Prostate gland (tissue), 2 donors: ENCODE results near the gene UBE2E2. TPM values are rescaled to one million over a fixed set of nuclear protein-coding genes. Genes with fewer than 3 reads are reported as not detected.

Experiments
- DNase-seq: peaks from one replicate; pipeline ENCODE4 v3.0.0-alpha.2; 2019; ENCODE audit warnings: low spot score
- H3K27ac ChIP-seq, 2 donors: fragments of 200-600 bp; sonication (generic); 2 replicates each; pipeline ENCODE4 v1.5.1; 2017 to 2019
- H3K27me3 ChIP-seq: fragments of 200-600 bp; sonication (generic); replicated peaks from 2 replicates; pipeline ENCODE4 v1.5.1; 2019; ENCODE audit not compliant: insufficient read depth
- H3K36me3 ChIP-seq, 2 donors: fragments of 200-600 bp; sonication (generic); 1 replicate in 1 of 2; 2 replicates in 1 of 2; pipeline versions ENCODE4 v1.5.1 to v1.8.1; 2017 to 2019
- H3K4me1 ChIP-seq: fragments of 200-600 bp; sonication (generic); replicated peaks from 2 replicates; pipeline ENCODE4 v1.5.1; 2019
- H3K4me3 ChIP-seq, 2 donors: fragments of 200-600 bp; sonication (generic); 2 replicates each; pipeline ENCODE4 v1.5.1; 2017 to 2019
- H3K9me3 ChIP-seq: fragments of 200-600 bp; sonication (generic); 2 replicates; pipeline ENCODE4 v1.5.1; 2017
- CTCF ChIP-seq, 4 experiments: fragments of 200-600 bp in 2 of 4; fragments of 450-650 bp in 2 of 4; sonication (generic) in 2 of 4; IDR thresholded peaks; 1 replicate in 3 of 4; 2 replicates in 1 of 4; pipeline ENCODE4 v1.5.1; 2016 to 2019; ENCODE audit warnings: antibody characterized with exemption in 4 of 4, mild to moderate bottlenecking in 2 of 4, moderate library complexity in 2 of 4
- POLR2A ChIP-seq: fragments of 450-650 bp; IDR thresholded peaks from one replicate; pipeline ENCODE4 v1.6.1; 2016; ENCODE audit warnings: antibody characterized with exemption, mild to moderate bottlenecking
- POLR2AphosphoS5 ChIP-seq: sonication (generic); formaldehyde crosslinking; IDR thresholded peaks from one replicate; pipeline ENCODE4 v1.6.1; 2017; ENCODE audit warnings: antibody characterized with exemption
- WGBS: methylation state at CpG from one replicate; pipeline ENCODE4 v1.1.5; 2018; 5-methylcytosine and 5-hydroxymethylcytosine counted together
- intact Hi-C: fragments of 100-400 bp; cut with DNase I; formaldehyde crosslinking; loops from one replicate; pipeline ENCODE4 v1.14.2; 2022
- total RNA-seq, 2 donors: library from RNA; depleted of rRNA; stranded (reverse); fragments of >200 nt; gene quantifications; one replicate each; pipeline ENCODE4 v1.1.0, GENCODE V29; 2016

Gene UBE2E2
- total RNA-seq, 2 donors from 2014 or later = 25.9 to 48.7 TPM

DNA sequence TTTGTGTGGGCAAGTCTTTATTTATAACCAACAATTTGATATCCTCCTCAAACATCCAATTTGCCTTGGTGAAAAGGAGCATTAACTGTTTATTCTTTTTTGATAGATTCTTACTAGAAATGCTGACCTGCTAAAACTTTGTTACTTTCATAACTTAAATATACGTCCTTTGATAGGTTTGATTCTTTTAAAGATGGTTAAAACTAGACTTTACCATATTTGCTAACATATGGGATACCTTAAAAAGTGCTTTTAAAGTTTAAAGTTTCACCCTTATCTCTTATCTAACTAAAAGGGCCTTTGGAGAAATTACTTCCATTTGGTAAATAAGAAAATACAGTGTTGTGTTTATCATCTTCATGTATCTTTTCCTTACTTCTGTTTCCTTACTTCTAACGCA is 336.1 kb downstream of the UBE2E2 start:
- Histone ChIP-seq H3K4me3 (no peak overlapping the region), H3K27me3 (no peaks in the 10 kb centered on the region), H3K36me3 (no peaks in the 10 kb centered on the region), H3K27ac (no peak overlapping the region), H3K4me1 (no peaks in the 10 kb centered on the region), H3K9me3 (no peaks in the 10 kb centered on the region)
- no peak for DNase-seq
- no peak for TF ChIP-seq POLR2A
- intact Hi-C loops = no loop called here
- WGBS = 66% methylated on average over 2 of the region's 2 CpGs

- H3K36me3 ChIP-seq = no peaks in the 10 kb centered on the region
- no peak for TF ChIP-seq POLR2AphosphoS5
- TF ChIP-seq POLR2A = no peak
- no peak for TF ChIP-seq CTCF (IDR thresholded peaks at IDR 0.05)
- intact Hi-C loops = no loop called here
- no peak for DNase-seq
- no peak overlapping the region for H3K4me3 ChIP-seq
- H3K27me3 ChIP-seq = no peaks in the 10 kb centered on the region
- no peak overlapping the region for H3K27ac ChIP-seq
- no peaks in the 10 kb centered on the region for H3K9me3 ChIP-seq
- WGBS = 84% methylated on average over 4 of the region's 4 CpGs
- no peaks in the 10 kb centered on the region for H3K4me1 ChIP-seq
Observed at GRCh38 chr3:23540600-23540999, 337.5 kb downstream of the UBE2E2 start.

- DNase-seq = no peak
- no peak for TF ChIP-seq POLR2AphosphoS5
- no peak for TF ChIP-seq CTCF (IDR thresholded peaks at IDR 0.05)
- TF ChIP-seq POLR2A = no peak
- H3K27ac ChIP-seq = no peak overlapping the region
- no peaks in the 10 kb centered on the region for H3K27me3 ChIP-seq
- H3K4me3 ChIP-seq = no peak overlapping the region
- H3K9me3 ChIP-seq = no peaks in the 10 kb centered on the region
- H3K4me1 ChIP-seq = no peaks in the 10 kb centered on the region
- WGBS = 98% methylated on average over 4 of the region's 4 CpGs
- intact Hi-C loops = no loop called here
- no peaks in the 10 kb centered on the region for H3K36me3 ChIP-seq
Observed at GRCh38 chr3:23542079-23542478, 339.0 kb downstream of the UBE2E2 start.

DNA sequence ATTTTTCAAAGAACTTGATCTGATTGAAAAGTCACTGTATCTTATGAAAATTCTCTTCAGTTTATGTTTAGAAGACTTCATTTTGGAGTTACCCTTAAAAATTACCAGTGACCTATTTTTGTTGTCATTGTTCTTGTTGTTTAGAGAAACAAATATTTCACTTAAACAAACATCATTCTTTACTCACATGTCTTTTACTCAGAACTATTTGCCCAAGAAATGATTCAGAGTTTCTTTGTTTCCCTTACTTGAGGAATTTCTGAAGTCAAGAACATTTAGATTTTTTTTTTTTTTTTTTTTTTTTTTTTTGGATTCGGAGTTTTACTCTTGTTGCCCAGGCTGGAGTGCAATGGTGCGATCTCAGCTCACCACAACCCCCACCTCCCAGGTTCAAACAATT is 343.1 kb downstream of the UBE2E2 start:
- intact Hi-C loops = no loop called here
- Histone ChIP-seq H3K27me3 (no peaks in the 10 kb centered on the region), H3K4me3 (no peak overlapping the region), H3K27ac (no peak overlapping the region), H3K9me3 (no peaks in the 10 kb centered on the region), H3K36me3 (no peaks in the 10 kb centered on the region), H3K4me1 (no peaks in the 10 kb centered on the region)
- WGBS = 84% methylated on average over 2 of the region's 2 CpGs
- TF ChIP-seq POLR2AphosphoS5 (no peak), POLR2A (no peak), CTCF (IDR thresholded peaks at IDR 0.05) (no peak)
- DNase-seq = no peak

GRCh38 chr3:23547905-23548650 is 345.0 kb downstream of the UBE2E2 start:
- no peak for TF ChIP-seq POLR2A
- no peak for TF ChIP-seq POLR2AphosphoS5
- TF ChIP-seq CTCF (IDR thresholded peaks at IDR 0.05) = no peak
- no peak overlapping the region for H3K4me3 ChIP-seq
- intact Hi-C loops = no loop called here
- 82% methylated on average over 4 of the region's 4 CpGs for WGBS
- no peaks in the 10 kb centered on the region for H3K27me3 ChIP-seq
- H3K27ac ChIP-seq = no peak overlapping the region
- no peaks in the 10 kb centered on the region for H3K36me3 ChIP-seq
- no peaks in the 10 kb centered on the region for H3K9me3 ChIP-seq
- H3K4me1 ChIP-seq = no peaks in the 10 kb centered on the region
- DNase-seq = no peak
